Activated naive CD8-positive, alpha-beta T cell (primary cell): ENCODE data around the gene P3H3.

Experiments
- H3K27ac Mint-ChIP-seq: one replicate; pipeline ENCODE4 v1.8.0; 2021; ENCODE audit warnings: mixed read lengths
- H3K27me3 Mint-ChIP-seq: one replicate; pipeline ENCODE4 v1.8.0; 2021; ENCODE audit warnings: mixed read lengths
- H3K36me3 Mint-ChIP-seq: one replicate; pipeline ENCODE4 v1.8.0; 2021; ENCODE audit warnings: mixed read lengths
- H3K4me1 Mint-ChIP-seq: one replicate; pipeline ENCODE4 v1.8.0; 2021; ENCODE audit warnings: low read depth, mixed read lengths
- H3K4me3 Mint-ChIP-seq: one replicate; pipeline ENCODE4 v1.8.0; 2021; ENCODE audit warnings: mild to moderate bottlenecking, mixed read lengths
- H3K9me3 Mint-ChIP-seq: one replicate; pipeline ENCODE4 v1.8.0; 2021; ENCODE audit warnings: low read depth, mixed read lengths

P3H3 gene

GRCh38 chr12:6840761-6841515 lies 12.7 kb downstream of the P3H3 start, which contains the start of gene GNB3:
GNB3 (plus strand) TSS chr12:6840925; CDS start chr12:6841288, 363 bp downstream.
- Mint-ChIP-seq H3K36me3 (peaks cover 4% of the 10 kb centered on the region), H3K27ac (no peak within 1 kb of the TSS), H3K27me3 (no peaks in the 10 kb centered on the region), H3K4me3 (no peak within 1 kb of the TSS), H3K9me3 (no peaks in the 10 kb centered on the region), H3K4me1 (no peaks in the 10 kb centered on the region)

- no peaks in the 10 kb centered on the region for H3K27me3 Mint-ChIP-seq
- no peaks in the 10 kb centered on the region for H3K9me3 Mint-ChIP-seq
- H3K4me1 Mint-ChIP-seq: no peaks in the 10 kb centered on the region
- H3K36me3 Mint-ChIP-seq: peaks cover 4% of the 10 kb centered on the region
- no peak overlapping the region for H3K4me3 Mint-ChIP-seq
- no peak overlapping the region for H3K27ac Mint-ChIP-seq
Observed at GRCh38 chr12:6842075-6842474, 13.9 kb downstream of the P3H3 start.

- Mint-ChIP-seq H3K36me3 (peaks cover 4% of the 10 kb centered on the region), H3K27me3 (no peaks in the 10 kb centered on the region), H3K9me3 (no peaks in the 10 kb centered on the region), H3K27ac (no peak overlapping the region), H3K4me1 (no peaks in the 10 kb centered on the region), H3K4me3 (no peak overlapping the region)
Observed at GRCh38 chr12:6843118-6843902, 15.1 kb downstream of the P3H3 start.

- no peaks in the 10 kb centered on the region for H3K9me3 Mint-ChIP-seq
- H3K27me3 Mint-ChIP-seq: no peaks in the 10 kb centered on the region
- no peak overlapping the region for H3K27ac Mint-ChIP-seq
- peaks cover 4% of the 10 kb centered on the region for H3K36me3 Mint-ChIP-seq
- no peak overlapping the region for H3K4me3 Mint-ChIP-seq
- H3K4me1 Mint-ChIP-seq: no peaks in the 10 kb centered on the region
Observed at GRCh38 chr12:6845395-6845794, 17.2 kb downstream of the P3H3 start.

GRCh38 chr12:6846316-6846869 lies 18.2 kb downstream of the P3H3 start:
- Mint-ChIP-seq H3K4me1 (peaks cover 1% of the 10 kb centered on the region), H3K9me3 (no peaks in the 10 kb centered on the region), H3K27ac (no peak overlapping the region), H3K27me3 (no peaks in the 10 kb centered on the region), H3K36me3 (peaks cover 4% of the 10 kb centered on the region), H3K4me3 (no peak overlapping the region)

GRCh38 chr12:6847676-6848075 lies 19.5 kb downstream of the P3H3 start:
- Mint-ChIP-seq H3K36me3 (peaks cover 4% of the 10 kb centered on the region), H3K9me3 (no peaks in the 10 kb centered on the region), H3K27me3 (no peaks in the 10 kb centered on the region), H3K4me3 (no peak overlapping the region), H3K27ac (no peak overlapping the region), H3K4me1 (peaks cover 5% of the 10 kb centered on the region)

GRCh38 chr12:6849427-6849826 lies 21.2 kb downstream of the P3H3 start:
- Mint-ChIP-seq H3K4me3 (peak overlapping the region; percentile 61), H3K27me3 (no peaks in the 10 kb centered on the region), H3K27ac (no peak overlapping the region), H3K4me1 (peaks cover 16% of the 10 kb centered on the region), H3K9me3 (no peaks in the 10 kb centered on the region), H3K36me3 (peaks cover 4% of the 10 kb centered on the region)

- Mint-ChIP-seq H3K9me3 (no peaks in the 10 kb centered on the region), H3K27ac (no peak overlapping the region), H3K27me3 (no peaks in the 10 kb centered on the region), H3K4me3 (peak overlapping the region; percentile 61), H3K4me1 (peaks cover 16% of the 10 kb centered on the region), H3K36me3 (no peaks in the 10 kb centered on the region)
Observed at GRCh38 chr12:6849976-6850560, 21.9 kb downstream of the P3H3 start.

GRCh38 chr12:6850796-6851152 lies 22.6 kb downstream of the P3H3 start:
- no peaks in the 10 kb centered on the region for H3K27me3 Mint-ChIP-seq
- H3K4me3 Mint-ChIP-seq: no peak overlapping the region
- no peaks in the 10 kb centered on the region for H3K36me3 Mint-ChIP-seq
- peak overlapping the region; percentile 100 for H3K27ac Mint-ChIP-seq
- no peaks in the 10 kb centered on the region for H3K9me3 Mint-ChIP-seq
- H3K4me1 Mint-ChIP-seq: peaks cover 16% of the 10 kb centered on the region

- peaks cover 16% of the 10 kb centered on the region for H3K4me1 Mint-ChIP-seq
- peak within 1 kb of the TSS; percentile 100 for H3K27ac Mint-ChIP-seq
- H3K27me3 Mint-ChIP-seq: no peaks in the 10 kb centered on the region
- peak within 1 kb of the TSS; percentile 99 for H3K4me3 Mint-ChIP-seq
- H3K9me3 Mint-ChIP-seq: no peaks in the 10 kb centered on the region
- H3K36me3 Mint-ChIP-seq: no peaks in the 10 kb centered on the region
Observed at GRCh38 chr12:6851153-6851920, 23.1 kb downstream of the P3H3 start, which contains the start of gene CDCA3. CDCA3 (minus strand) TSS chr12:6851286; CDS start chr12:6850952, 334 bp downstream.

- peaks cover 16% of the 10 kb centered on the region for H3K4me1 Mint-ChIP-seq
- no peaks in the 10 kb centered on the region for H3K9me3 Mint-ChIP-seq
- H3K4me3 Mint-ChIP-seq: peak within 1 kb of the TSS; percentile 99
- peak within 1 kb of the TSS; percentile 100 for H3K27ac Mint-ChIP-seq
- H3K36me3 Mint-ChIP-seq: no peaks in the 10 kb centered on the region
- no peaks in the 10 kb centered on the region for H3K27me3 Mint-ChIP-seq
Observed at GRCh38 chr12:6851921-6852650, 23.9 kb downstream of the P3H3 start, which contains the start of gene USP5. USP5 (plus strand) TSS chr12:6852150; CDS start chr12:6852180, 30 bp downstream.

GRCh38 chr12:6852651-6853354 lies 24.6 kb downstream of the P3H3 start:
- H3K4me3 Mint-ChIP-seq: peak overlapping the region; percentile 99
- peak overlapping the region; percentile 100 for H3K27ac Mint-ChIP-seq
- H3K27me3 Mint-ChIP-seq: no peaks in the 10 kb centered on the region
- peaks cover 16% of the 10 kb centered on the region for H3K4me1 Mint-ChIP-seq
- no peaks in the 10 kb centered on the region for H3K9me3 Mint-ChIP-seq
- no peaks in the 10 kb centered on the region for H3K36me3 Mint-ChIP-seq

GRCh38 chr12:6853626-6854025 lies 25.4 kb downstream of the P3H3 start:
- Mint-ChIP-seq H3K36me3 (no peaks in the 10 kb centered on the region), H3K9me3 (no peaks in the 10 kb centered on the region), H3K4me1 (peaks cover 16% of the 10 kb centered on the region), H3K4me3 (peak overlapping the region; percentile 99), H3K27me3 (no peaks in the 10 kb centered on the region), H3K27ac (peak overlapping the region; percentile 100)
